Psoas muscle (tissue), 8 donors: ENCODE results near the gene FAM83C. TPM values are rescaled to one million over a fixed set of nuclear protein-coding genes. Genes with fewer than 3 reads are reported as not detected.

ENCODE experiments used
- ATAC-seq, 4 donors: fragments of 200-7000 bp; cut with Tn5 transposase; one replicate each; pipeline ENCODE4 v1.9.1; 2020; ENCODE audit warnings: moderate library complexity in 3 of 4, mild to moderate bottlenecking in 2 of 4
- DNase-seq, 2 donors: peaks; one replicate each; pipeline ENCODE4 v3.0.0-alpha.2; 2020
- H3K27ac ChIP-seq: fragments of 200-600 bp; one replicate; pipeline ENCODE4 v1.8.0; 2022
- H3K27me3 ChIP-seq, 3 donors: fragments of 200-600 bp in 1 of 3; one replicate each; pipeline versions ENCODE4 v1.6.1 to v1.8.0; 2013 to 2022; ENCODE audit warnings: low read length in 2 of 3, mild to moderate bottlenecking in 2 of 3, moderate library complexity in 1 of 3; ENCODE audit not compliant: insufficient read depth in 3 of 3
- H3K36me3 ChIP-seq, 2 donors: fragments of 200-600 bp in 1 of 2; one replicate each; pipeline versions ENCODE4 v1.6.1 to v1.8.0; 2013 to 2022; ENCODE audit warnings: low read depth in 1 of 2, mild to moderate bottlenecking in 1 of 2, moderate library complexity in 1 of 2; ENCODE audit not compliant: insufficient read depth in 1 of 2
- H3K4me1 ChIP-seq: fragments of 200-600 bp; one replicate; pipeline ENCODE4 v1.8.0; 2022
- H3K4me3 ChIP-seq: fragments of 200-600 bp; one replicate; pipeline ENCODE4 v1.8.0; 2022; ENCODE audit warnings: mild to moderate bottlenecking
- H3K9me3 ChIP-seq: fragments of 200-600 bp; one replicate; pipeline ENCODE4 v1.8.0; 2022
- CTCF ChIP-seq: fragments of 200-600 bp; IDR thresholded peaks from one replicate; pipeline ENCODE4 v1.8.0; 2022; ENCODE audit warnings: antibody characterized with exemption
- WGBS, 3 donors: extraction: QIAGEN DNeasy Blood & Tissue Kit; methylation state at CpG; one replicate each; pipeline versions ENCODE4 v1.1.6 to v1.1.7; 2013; 5-methylcytosine and 5-hydroxymethylcytosine counted together
- intact Hi-C, 2 donors: fragments of 100-400 bp; cut with DNase I; formaldehyde crosslinking; loops; one replicate each; pipeline versions ENCODE4 v1.11.0 to v1.14.2; 2022
- polyA plus RNA-seq, 3 donors: library from polyadenylated mRNA; stranded (reverse); fragments of 200-250 nt; gene quantifications; one replicate each; pipeline ENCODE4 v1.2.3, GENCODE V29; 2013
- total RNA-seq, 4 donors: library from RNA; stranded (reverse); fragmentation: NEBNext Ultra II Directional in 2 of 4; extraction: Animal tissue kit (Norgen Biotek cat#: 25700) in 2 of 4; gene quantifications; one replicate each; pipeline versions ENCODE4 v1.2.1 to v1.2.4, GENCODE V29; 2021 to 2023
- donor health status: healthy with polysubstance abuse.
- donor health status: DM: no; HTN: no; CAD: no; lungs with moderate emphysema.
- donor health status: Bipolar disorder and iron deficiency.
- donor health status: healthy.
- donor health status: DM: yes; HTN: yes; CAD: no.
- donor health status: DM: no; HTN: no; CAD: no.
- donor health status: DM: no; HTN: no; CAD: no.
- donor health status: DM: yes; HTN: yes; CAD: no.

The FAM83C gene
- total and polyA plus RNA-seq, 7 donors: 0.04 to 0.07 (median 0.04) TPM; not detected in 4

DNA sequence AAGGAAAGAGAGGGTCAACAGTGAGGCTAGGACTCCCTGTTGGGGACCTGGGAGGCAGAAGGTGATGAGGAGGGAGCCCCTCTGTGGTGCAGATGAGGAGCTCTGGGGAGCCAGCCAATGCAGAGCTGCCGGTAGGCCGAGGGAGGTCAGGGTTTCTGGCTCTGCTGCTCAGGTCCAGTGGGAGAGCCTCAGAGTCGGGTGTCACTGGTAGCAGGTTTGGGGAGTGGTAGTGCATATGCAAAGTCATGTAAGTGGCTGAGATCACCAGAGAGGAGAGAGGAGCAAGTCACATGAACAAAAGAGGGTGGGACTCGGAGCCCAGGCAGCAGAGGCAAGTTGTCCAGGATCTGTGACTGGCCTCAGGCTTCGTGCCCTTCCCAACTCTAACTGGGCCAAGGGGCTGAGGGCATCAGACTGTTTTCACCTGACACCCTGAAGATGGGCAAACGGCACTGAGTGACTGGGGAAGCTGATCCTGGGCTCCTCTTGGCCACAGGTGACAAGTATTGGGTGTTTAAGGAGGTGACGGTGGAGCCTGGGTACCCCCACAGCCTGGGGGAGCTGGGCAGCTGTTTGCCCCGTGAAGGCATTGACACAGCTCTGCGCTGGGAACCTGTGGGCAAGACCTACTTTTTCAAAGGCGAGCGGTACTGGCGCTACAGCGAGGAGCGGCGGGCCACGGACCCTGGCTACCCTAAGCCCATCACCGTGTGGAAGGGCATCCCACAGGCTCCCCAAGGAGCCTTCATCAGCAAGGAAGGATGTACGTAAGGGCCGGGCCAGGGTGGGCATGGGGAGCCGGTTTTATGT is 20.9 kb downstream of the FAM83C start:
- Histone ChIP-seq H3K4me1 (no peaks in the 10 kb centered on the region), H3K27me3 (no peaks in the 10 kb centered on the region), H3K36me3 (peaks cover 0 to 65% of the 10 kb centered on the region in 2 donors), H3K27ac (no peak overlapping the region), H3K4me3 (no peak overlapping the region), H3K9me3 (no peaks in the 10 kb centered on the region)
- ATAC-seq (no peak), DNase-seq (no peak)
- 79 to 88% (median 86%) methylated on average over 20 of the region's 20 CpGs for WGBS, 3 donors
- no peak for TF ChIP-seq CTCF
- intact Hi-C loops: loop anchor here (5.0 to 10.0 kb wide), 3 partner anchors 124 to 436 kb away; partner anchors contain the start of gene EDEM2 (in 2 of the 2)

GRCh38 chr20:35270021-35270902 is 22.0 kb downstream of the FAM83C start:
- intact Hi-C loops: loop anchor here (5.0 to 10.0 kb wide), 3 partner anchors 123 to 435 kb away; partner anchors contain the start of gene EDEM2 (in 2 of the 2)
- TF ChIP-seq CTCF: no peak
- WGBS, 3 donors: 87 to 91% (median 89%) methylated on average over 19 of the region's 19 CpGs
- H3K4me3 ChIP-seq: no peak overlapping the region
- no peaks in the 10 kb centered on the region for H3K4me1 ChIP-seq
- H3K27me3 ChIP-seq: no peaks in the 10 kb centered on the region
- DNase-seq (no peak), ATAC-seq (no peak)
- H3K9me3 ChIP-seq: no peaks in the 10 kb centered on the region
- no peak overlapping the region for H3K27ac ChIP-seq
- peaks cover 0 to 63% of the 10 kb centered on the region in 2 donors for H3K36me3 ChIP-seq

GRCh38 chr20:35269055-35269781 is 23.0 kb downstream of the FAM83C start:
- TF ChIP-seq CTCF: peak; percentile 56
- no peak overlapping the region for H3K4me3 ChIP-seq
- H3K4me1 ChIP-seq: no peaks in the 10 kb centered on the region
- no peaks in the 10 kb centered on the region for H3K9me3 ChIP-seq
- H3K27ac ChIP-seq: no peak overlapping the region
- peak; percentile 72 to 83 (median 76) for ATAC-seq
- peaks cover 0 to 54% of the 10 kb centered on the region in 2 donors for H3K36me3 ChIP-seq
- H3K27me3 ChIP-seq: no peaks in the 10 kb centered on the region
- 54 to 59% (median 57%) methylated on average over 14 of the region's 14 CpGs for WGBS, 3 donors
- DNase-seq: peak; percentile 66 to 76
- intact Hi-C loops: loop anchor here in 1 of 2 donors (10.0 kb wide), 1 partner anchor 434 kb away; no protein-coding TSS in a partner anchor

- ATAC-seq (no peak), DNase-seq (no peak)
- H3K4me1 ChIP-seq: no peaks in the 10 kb centered on the region
- 88 to 92% (median 90%) methylated on average over 14 to 16 of the region's 16 CpGs for WGBS, 3 donors
- no peak for TF ChIP-seq CTCF
- no peak overlapping the region for H3K4me3 ChIP-seq
- H3K36me3 ChIP-seq: peaks cover 0 to 51% of the 10 kb centered on the region in 2 donors
- intact Hi-C loops: loop anchor here in 1 of 2 donors (10.0 kb wide), 1 partner anchor 432 kb away; no protein-coding TSS in a partner anchor
- H3K27me3 ChIP-seq: no peaks in the 10 kb centered on the region
- no peaks in the 10 kb centered on the region for H3K9me3 ChIP-seq
- H3K27ac ChIP-seq: no peak overlapping the region
Observed at GRCh38 chr20:35267092-35267491, 25.1 kb downstream of the FAM83C start.
